ENCODE data around the gene BFSP2.

The BFSP2 gene

DNA sequence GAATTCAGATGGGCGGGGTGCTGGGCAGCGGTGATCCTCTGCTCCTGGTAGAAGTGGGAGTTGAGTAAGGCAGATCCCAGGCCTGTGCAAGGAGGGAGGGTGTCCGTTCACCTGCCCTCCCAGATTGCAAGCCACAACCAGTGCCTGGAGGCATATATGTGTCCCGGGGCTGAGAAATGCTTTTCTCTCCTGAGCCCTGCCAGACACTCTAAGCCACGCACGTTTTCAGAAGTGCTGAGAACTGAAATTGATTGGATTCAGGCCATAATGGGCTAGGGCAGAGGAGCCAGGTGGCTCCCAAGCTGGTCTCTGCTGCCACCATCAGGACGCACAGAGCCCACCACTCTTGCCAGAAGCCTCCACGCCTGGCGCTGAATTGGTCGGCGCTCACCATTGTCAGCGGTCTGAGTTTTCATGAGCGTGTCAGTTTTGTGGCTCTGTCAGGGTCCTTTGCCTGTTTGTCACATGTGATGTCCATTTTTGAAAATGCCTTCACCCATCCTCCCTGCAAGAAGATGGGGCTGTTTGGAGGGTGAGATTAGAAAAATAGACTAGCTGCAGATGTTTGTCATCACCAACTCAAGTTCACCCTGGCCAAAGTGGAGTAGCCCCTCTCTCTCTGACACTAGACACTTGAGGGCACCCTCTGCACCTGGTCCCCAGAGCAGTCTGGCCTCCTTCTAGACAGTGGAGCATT is 15.4 kb upstream of the BFSP2 start:
- no peak for DNase-seq

DNA sequence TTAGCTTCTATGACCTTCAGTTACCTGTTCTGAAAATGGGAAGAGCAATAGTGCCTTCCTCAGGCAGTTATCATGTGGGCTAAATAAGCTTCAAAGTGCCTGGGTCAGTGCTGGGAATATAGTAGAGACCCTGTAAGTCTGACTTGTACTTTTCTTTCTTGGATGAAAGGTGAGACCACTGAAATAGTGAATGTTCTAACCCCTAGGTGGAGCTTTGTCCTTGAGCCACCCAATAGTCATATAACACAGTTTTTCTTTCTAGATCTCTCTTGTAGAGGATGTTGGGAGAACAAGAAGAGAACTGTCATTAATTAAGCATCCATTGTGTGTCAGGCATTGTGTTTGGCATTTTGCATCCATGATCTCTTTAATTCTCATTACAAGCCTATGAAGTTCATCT is 13.0 kb upstream of the BFSP2 start:
- DNase-seq: no peak

DNA sequence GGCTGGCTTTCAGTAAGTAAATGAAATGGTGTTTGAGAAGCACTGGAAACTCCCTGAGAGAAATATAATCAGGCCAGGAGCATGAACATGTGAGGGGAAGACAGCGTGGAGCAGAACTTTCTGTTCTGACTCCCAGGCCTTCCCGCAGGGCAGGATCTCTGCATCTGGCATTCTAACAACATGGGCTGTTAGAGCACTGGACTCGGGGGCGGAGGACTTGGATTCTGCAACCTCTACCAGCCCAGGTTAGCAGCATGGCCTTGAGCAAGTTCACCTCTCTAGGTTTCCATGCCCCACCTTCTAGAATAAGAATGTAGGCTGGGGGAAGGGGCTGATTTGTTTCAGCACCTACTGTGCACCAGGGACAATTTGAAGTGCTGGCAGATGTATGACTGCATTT is 12.5 kb upstream of the BFSP2 start:
- DNase-seq: no peak

DNA sequence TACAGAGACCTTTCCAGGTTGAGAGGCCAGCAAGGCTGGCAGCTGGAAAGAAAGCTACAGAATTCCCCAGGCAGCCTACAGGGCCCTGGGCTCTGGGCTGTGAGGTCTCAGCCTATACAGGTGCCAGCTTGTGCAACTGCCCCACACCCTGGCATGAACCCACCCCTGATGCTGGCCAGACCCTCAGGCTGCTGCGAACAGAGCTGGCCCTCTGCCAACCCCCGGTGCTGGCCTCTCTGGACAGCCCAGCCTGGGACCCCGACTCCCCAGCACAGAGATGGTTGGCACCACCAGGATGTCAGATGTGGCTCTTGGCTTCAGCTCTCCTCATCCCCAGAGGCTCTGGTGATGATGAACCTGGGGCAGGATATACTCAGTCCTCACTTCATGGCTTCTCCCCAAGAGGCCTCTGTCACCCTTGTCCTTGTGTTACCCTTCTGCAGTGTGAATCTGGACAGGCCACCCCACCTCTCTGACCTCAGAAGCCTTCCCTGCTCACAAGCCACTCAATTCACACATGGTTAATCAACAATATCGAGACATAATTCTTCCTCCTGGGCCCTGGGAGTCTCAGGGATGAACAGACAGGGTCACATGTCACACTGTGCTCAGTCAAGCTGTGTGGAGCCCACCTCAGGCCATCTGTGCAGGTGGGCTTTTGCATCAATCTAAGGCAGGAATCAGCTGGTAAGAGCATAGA is 11.0 kb upstream of the BFSP2 start:
- DNase-seq: no peak

DNA sequence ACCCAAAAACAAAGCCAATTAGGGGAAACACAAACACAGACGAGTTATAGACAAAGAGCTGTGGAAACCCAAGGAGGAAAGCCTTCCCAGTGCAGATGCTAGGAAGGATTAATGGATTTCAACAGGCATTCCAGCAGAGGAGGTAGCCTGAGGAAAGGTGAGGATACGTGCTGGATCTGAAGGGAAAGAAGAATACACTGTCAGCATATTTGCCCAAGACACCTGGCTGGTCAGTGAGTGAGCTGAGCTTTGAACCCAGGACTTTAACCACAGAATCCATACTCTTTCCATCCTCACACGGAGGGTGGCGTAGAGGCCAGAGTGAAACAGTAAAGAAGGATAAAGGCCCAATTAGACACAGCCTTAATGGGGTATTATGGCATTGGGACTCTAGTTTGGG is 9.1 kb upstream of the BFSP2 start:
- no peak for DNase-seq

DNA sequence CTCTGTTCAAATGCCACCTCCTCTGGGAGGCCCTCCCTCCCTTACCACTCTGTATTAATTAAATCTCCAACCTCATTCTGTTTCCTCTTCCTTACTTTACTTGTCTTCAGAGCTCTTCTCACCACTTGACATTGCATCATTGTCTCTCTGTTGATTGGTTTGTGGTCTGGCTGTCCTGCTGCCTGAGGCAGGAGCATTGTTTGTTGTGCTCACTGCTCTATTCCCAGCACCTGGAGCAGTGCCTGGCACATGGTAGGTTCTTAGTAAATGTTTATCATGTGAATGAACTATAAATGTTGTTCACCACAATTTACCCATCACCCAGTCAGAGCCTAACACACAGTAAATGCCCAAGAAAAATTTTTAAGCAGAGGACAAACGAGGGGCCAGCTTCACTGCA is 6.7 kb upstream of the BFSP2 start:
- no peak for DNase-seq

DNA sequence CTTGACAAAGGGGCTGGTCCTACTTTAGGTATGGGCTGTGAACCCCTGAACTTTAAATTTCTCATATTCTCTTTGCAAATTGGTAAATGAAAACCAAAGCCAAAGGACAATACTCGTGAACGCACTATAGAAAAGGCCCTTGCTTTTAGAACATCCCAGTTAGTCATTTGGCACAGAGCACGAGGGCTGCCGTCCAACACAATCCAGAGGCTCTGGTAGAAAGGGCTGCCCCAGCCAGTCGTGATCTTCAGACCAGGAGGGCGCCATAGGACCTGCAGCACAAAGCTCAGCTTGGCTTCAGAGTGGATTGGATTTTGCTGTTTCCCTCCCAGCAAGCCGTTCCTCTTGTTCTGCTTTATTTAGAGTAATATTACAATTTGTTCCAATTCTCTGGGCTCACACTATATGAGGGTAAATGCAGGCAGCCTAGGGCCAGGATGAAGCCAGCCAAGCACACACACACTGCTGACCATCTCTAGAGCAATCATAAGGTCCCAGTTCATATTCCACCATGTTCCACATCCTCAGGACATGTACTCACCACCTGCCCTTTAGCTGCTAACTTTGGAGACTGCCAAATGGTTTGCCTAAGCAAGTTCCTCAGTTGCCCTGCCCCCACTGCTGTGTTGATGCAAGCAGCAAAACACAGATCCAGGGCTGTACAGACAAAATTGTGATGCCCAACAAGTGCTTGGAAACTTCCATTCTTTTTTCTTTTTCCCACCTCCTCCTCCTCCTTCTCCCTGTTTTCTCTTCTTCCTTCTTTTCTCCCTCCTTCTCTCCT is 6.0 kb upstream of the BFSP2 start:
- no peak for DNase-seq

DNA sequence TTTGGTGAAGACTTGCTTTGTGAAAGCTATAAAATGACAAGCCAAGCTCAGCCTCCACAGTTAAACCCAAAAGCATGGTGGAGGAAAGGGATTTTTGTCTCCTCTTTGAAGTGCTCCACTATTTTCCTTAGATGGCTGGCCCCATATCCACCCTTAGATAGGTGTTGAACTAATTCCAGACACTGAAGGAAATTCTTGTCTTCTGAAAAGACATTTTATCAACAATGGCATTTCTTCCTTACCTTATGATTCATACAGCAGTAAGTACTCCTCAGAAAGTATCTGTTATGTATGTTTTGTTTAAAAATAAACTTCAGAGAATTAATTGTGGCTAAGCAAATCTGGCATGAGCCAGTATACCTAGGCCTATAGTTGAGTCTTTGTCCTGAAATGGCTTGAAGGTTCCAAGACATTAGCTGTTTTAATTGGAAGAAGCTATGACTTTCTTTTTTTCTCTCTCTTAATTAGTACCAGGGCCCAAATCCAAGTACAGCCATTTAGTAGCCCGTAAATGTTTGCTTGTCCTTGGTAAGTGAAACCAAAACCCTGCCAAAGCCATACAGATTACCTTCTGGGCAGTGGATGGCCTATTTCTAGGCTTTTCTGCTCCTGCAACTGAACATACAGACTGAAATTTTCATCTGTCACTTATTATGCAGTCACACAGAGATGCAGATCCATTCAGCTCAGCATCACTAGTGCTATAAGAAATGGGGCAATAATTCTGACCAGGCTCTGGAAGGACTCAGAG is 5.1 kb upstream of the BFSP2 start:
- DNase-seq: no peak

DNA sequence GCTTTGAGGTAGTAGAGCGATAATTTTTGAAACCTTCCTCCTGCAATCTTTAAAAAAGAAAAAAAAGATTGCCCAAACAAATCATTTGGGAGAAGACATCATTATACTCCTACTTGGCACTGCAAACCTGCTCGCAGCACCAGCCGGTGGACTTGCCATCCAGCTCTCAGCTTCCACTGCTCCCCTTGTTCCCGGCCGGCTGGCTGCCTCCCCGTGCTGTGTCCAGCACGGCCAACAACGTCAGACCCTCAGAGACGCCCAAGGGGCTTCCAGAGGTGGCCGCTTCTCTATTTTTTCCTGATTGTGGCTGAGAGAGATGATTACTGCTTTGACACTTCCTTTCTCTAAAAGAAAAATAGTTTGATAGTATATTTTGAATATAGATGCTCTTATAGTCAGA is 3.0 kb upstream of the BFSP2 start:
- no peak for DNase-seq

DNA sequence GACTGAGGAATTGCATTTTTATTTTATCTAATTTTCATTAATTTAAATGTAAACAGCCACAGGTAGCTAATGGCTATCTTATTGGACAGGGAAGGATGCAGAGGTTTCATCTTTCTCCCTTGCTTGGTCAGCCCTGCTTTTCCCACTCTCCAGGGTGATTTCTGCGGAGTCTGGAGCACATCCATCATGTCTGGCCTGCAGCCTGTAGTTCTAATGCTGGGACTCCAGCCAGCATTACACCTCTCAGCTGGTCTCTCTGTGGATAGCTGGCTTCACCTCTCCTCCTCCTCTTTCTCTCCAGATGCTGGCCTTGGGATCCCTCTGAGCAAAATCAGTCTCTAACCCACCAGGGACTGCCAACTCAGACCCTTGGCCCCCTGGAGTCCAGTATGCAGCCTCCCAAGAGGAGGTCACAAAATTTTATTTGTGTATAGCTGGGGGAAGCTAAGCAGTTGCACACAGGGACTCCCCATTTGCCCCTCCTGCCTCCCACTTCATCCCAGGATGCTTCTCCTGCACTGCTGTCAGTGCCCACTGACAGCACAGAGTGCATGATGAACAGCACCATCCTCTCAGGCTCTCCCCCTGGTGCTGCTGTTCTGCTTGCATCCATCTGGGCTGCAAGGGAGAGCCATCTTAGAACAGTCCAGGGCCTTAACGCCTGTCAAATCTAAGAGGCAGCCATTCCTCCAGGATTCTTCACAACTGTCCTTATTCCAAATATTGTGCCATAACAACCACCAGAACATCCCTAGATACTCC is 1.7 kb downstream of the BFSP2 start:
- DNase-seq: no peak

DNA sequence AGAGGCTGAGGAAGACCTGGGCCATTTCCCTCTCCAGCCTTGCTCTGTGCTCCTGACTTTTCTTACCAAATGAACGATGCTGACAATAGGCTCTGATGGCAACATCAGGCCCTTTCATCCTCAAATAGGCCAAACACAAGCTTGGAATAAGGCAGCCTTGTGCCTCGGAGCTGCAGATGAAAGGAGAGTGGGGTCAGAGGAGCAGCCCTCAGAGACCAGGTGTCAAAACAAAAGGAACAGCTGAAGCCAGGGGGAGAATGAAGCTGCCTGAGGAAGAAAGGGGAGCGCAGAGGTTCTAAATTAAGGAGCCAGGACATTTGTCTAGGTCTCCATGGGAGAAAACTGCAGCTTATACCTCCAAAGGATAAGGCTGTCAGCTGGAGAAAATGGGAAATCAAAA is 5.1 kb downstream of the BFSP2 start:
- DNase-seq: no peak

DNA sequence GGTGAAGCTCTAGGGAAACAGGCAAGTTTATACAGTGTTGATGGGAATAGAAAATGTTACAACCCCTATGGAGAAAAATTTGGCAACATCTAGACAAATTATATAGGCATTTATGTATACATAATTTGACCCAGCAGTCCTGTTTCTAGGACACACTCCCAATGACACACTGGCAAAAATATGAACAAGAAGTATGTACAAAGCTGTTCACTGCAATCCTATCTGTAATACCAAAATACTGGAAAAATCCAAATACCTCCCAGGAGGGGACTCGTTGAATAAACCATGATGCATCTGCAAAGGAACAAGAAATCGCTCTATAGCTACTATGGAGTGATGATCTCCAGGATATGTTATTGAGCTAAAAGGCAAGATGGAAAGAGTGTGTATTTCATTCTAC is 8.5 kb downstream of the BFSP2 start:
- DNase-seq: no peak

DNA sequence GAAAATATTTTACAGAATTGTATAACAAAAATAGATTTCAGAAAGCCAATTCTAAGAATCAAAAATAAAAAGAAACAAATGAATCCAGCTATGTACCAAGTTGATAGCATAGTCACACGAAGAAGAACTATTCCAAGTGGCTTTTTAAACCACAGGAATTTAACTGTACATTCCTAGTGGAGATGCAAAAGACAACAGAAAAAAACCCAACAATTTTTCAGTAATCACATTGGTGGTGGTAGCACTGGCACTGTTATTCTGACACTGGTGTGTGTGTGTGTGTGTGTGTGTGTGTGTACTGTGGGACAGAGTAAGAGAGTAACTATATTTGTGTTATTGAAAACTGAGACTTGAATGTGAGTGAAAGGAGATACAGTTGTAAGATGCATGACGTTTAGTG is 9.1 kb downstream of the BFSP2 start:
- DNase-seq: no peak

DNA sequence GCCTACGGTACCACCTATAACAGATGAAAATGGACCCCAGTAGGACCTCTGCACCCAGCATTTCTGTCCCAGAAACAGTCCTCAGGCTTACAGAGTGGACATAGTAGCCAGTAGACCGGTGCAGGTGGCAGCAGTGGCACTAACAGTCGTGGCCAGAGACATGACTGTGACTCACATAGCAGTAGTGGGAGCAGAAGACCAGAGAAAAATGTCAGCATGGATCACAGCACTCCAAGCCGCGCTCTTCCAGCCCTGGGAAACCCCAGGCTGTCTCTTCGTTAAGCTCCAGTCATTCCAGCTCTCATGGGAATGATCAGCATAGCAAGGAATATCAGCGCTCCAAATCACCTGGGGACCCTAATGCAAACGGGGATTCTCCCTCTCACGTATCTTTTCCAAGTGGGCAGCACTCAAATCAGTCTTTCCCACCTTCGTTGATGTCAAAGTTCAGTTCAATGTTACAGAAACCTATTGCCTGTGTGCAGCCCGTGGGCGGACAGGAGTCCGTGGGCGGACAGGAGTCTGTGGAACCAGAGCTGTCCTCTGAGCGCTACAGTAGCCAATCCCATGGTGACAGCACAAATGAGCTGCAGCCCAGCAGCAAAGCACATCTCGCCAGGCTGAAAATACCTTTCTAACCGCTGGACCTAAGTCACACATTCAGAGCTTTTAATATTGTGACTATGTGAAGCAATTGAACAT is 10.5 kb downstream of the BFSP2 start:
- DNase-seq: no peak

DNA sequence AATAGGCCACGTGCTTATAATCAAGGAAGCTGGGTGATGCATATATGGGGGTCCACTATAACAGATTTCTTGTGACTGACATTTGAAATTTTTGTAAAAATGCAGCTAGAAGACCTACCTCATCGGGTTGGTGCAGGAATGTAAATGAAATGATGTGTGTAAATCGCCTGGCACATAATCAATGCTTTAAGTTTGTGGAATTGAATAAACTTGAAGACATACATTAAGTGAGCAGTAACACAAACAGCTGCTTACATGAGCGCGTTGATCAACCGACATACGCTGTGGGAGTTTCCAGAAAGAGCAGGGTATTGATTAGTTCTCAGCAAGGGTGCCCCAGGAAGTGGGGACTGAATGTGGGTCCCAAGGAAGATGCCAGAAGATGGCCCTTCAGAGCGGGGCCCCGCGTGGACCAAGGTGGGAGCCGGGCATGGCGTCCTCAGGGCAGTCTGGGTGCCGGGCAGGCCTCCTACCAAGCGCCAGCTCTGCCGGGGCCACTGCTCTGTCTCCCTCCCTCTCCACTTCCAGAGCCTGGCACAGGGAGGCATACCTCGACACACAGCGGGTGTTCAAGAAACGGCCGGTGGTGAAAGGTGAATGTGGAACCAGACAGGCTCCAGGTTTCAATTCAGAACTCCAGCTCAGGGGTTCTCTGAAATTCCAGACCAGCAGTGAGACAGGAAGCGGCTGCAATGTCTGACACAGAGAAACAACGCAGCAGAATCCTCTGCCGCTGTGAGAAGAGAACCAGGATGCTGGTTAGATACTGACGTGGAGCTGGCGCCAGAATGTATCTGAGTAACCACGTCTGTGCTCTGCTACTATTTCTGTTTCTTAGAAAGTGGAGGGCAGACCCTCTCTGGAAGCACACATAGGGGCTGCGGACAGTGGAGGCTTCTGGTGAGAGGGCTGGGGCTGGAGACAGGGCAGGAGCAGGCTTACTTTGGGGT is 12.6 kb downstream of the BFSP2 start:
- no peak for DNase-seq

DNA sequence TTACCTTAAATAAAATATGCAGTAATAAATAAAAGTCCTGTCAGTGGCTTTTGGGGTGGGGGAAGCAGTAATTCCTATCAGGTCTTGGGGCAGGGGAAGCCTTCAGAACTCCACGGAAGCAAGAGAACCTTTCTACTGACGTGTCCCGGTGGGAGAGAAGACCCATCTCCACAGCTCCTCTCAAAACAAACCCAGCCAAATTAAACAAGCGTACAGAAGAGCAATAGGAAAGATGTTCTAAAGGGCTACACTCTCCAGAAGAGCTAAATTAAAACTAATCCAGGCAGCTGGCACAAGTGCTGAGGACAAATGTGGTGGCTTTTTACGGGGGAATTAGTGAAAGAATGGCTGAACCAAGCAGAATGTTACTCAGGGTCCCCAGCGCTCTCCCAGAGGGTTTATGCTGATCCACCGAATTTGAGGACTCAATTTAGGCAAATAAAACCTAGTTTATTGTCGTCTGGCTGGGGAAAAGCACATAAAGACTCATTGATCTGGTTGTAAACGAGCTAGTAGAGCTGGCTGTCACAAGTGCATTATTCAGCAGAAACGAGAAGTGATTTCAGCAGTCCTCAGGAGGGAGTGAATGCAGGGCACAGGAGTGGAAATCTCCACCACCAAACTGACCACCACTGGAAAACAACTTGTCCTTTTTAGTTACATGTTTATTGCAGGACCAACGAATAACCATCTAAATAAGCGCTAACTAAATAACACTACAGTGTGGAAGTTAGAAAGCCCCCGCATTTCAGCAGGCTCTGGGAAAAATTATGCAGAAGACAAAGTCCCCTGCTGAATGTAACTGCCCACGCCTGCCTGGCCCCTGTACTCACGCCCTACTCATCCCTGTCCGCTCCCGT is 13.5 kb downstream of the BFSP2 start:
- DNase-seq: no peak

DNA sequence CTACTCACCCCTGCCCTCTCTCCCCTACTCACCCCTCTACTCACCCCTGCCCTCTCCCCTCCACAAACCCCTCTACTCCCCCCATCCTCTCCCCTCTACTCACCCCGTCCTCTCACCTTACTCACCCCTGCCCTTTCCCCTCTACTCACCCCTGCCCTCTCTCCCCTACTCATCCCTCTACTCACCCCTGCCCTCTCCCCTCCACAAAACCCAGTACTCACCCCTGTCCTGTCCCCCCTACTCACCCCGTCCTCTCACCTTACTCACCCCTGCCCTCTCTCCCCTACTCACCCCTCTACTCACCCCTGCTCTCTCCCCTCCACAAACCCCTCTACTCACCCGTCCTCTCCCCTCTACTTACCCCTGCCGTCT is 14.2 kb downstream of the BFSP2 start:
- no peak for DNase-seq

DNA sequence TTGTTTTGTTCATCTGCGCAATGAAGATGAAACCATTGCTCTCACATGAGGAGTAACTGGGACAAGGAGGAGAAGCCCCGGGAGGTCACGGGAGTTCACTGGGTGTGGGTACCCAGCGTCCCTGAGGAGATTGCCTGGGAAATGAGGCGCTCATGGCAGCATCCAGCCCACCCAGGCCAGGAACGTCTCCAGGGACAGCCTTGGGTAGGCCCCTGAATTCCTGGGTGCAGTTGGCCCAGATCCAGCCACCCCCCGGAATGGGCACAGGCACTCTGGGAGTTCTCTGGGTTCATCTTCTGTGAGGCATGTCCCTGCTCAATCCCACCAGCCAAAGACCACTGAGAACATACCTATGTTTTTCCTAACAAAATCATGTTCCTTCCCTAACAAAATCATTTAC is 18.5 kb downstream of the BFSP2 start:
- no peak for DNase-seq

DNA sequence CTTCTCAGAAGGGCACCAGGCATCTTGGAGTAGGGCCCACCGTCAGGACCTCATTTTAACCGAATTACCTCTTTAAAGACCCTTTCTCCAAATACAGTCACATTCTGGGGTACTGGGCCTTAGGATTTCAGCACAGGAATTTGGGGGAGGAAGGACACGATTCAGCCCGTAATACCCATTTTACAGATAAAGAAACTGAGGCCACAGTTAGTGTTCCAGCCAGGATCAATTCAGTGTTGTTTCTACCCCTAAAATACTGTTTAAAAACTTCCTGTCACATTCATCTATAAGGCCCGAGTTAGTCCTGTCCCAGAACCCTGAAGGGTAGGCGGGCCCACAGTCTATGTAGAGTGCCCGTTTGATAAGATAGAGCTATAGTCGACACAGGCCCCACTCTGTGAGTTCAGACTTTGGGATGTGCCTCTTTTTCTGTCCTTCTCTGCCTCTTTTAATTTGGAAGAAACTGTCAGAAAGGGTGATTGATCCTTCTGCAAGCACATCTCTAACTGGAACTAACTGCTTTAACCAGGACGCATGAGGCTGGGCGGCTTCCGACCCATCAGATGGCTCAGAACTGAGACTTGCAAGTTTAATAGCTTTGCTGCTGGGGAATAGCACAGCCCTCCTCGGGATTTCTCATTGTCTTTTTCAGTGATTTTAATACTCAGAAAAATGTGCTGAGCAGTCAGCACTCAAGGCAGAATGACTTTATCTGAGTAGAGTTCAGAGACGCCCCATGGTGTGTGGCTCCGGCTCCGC is 19.5 kb downstream of the BFSP2 start:
- no peak for DNase-seq

All from T1000 (cell line).